GM12891 (cell line): ENCODE results near the gene COQ8B.

Experiments
- PAX5 ChIP-seq: IDR thresholded peaks from 2 replicates; pipeline ENCODE4 v1.6.1; 2011; ENCODE audit warnings: low read length, moderate library complexity, mild to moderate bottlenecking; ENCODE audit not compliant: insufficient read depth, severe bottlenecking
- POLR2A ChIP-seq: IDR thresholded peaks from 2 replicates; pipeline ENCODE4 v1.6.1; 2011; ENCODE audit warnings: low read depth, low read length, control low read depth
- POLR2AphosphoS5 ChIP-seq: IDR thresholded peaks from 2 replicates; pipeline ENCODE4 v1.6.1; 2011; ENCODE audit warnings: low read depth, low read length, control low read depth
- POU2F2 ChIP-seq: IDR thresholded peaks from 2 replicates; pipeline ENCODE4 v1.6.1; 2011; ENCODE audit warnings: low read depth, mild to moderate bottlenecking, control low read depth, low read length, moderate library complexity
- SPI1 ChIP-seq: IDR thresholded peaks from 2 replicates; pipeline ENCODE4 v1.6.1; 2011; ENCODE audit warnings: low read depth, low read length, control low read depth
- TAF1 ChIP-seq: IDR thresholded peaks from 2 replicates; pipeline ENCODE4 v1.6.1; 2011; ENCODE audit warnings: low read depth, low read length, control low read depth

DNA sequence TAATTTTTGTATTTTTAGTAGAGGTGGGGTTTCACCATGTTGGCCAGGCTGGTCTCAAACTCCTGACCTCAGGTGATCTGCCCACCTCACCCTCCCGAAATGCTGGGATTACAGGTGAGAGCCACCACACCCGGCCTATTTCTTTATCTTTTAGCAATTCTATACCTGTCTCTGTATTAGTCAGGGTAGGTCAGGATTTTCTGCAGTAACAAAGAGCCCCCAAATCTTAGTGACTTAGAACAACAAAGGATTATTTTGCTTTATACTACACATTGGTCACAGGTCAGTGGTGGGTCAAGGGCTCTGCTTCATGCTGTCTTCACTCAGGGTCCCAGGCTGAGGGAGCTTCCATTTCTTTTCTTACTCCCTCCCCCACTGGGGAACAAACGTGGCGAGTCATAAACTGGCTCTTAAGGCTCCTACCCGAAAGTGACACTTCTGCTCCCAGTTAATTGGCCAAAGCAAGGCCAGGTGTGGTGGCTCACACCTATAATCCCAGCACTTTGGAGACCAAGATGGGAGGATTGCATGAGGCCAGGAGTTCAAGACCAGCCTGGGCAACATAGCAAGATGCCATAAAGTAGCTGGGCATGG, 7.1 kb upstream of the COQ8B start:
- no peak for TF ChIP-seq POLR2A
- TF ChIP-seq POU2F2 = no peak
- no peak for TF ChIP-seq POLR2AphosphoS5
- no peak for TF ChIP-seq PAX5
- no peak for TF ChIP-seq TAF1
- TF ChIP-seq SPI1 = no peak
